Retinal pigment epithelial cell (primary cell): ENCODE results near the gene ALKBH2.

Experiments used
- DNase-seq: peaks from one replicate; pipeline ENCODE4 v3.0.0-alpha.2; 2010; ENCODE audit warnings: low read depth
- H3K4me3 ChIP-seq: 2 replicates; pipeline ENCODE4 v1.5.1; 2011; ENCODE audit warnings: mild to moderate bottlenecking, low read length, control low read depth, moderate library complexity
- TF ChIP-seq, protein P1 (sequence below): conservative IDR thresholded peaks from 2 replicates; pipeline ENCODE4 v1.5.1; 2011; ENCODE audit warnings: low read depth, low read length, control low read depth, inconsistent platforms

ALKBH2 gene

DNA sequence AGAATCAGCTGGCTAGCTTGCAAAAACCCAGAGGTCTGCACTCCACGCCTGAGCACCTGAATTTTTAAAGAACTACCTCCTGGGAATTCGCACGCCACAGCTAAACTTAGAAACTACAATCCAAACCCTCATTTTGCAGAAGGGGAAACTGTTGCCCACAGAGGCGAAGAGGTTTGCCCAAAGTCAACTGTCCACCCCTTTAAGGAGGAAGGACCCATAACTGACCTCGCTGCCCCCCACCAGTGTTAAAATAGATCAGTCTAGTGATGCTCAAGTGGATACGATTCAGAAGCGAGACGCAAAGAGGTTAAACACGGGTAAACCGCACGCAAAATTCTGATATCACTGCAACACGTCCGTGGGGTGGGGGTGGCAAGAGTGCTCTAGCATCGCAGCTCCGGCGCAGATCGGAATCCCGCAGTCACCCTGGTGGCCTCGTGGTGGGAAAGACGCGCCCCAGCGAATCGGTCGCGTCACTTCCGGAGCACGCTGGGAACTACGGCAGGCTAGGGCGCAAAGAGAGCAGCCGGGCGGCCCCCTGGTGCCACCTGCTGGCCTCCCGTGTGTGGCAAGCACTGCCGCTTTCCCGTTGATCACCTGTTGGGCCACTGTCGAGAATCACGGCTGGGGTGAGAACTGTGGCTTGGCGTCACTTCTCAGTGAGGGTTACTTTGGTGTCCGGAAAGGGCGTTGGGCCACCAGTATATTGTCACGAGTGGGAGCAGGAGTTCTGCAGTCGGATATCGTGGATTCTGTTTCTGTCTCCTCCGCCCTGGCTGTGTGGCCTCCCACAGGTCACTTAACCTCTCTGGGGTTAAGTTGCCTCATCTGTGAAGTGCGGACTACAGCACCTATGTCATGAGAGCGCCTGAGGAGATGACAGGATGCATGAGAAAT lies at the start of gene ALKBH2:
Gene ALKBH2, minus strand, starts transcription at position 451 of the 897 bp plus-strand sequence. CDS start 686 bp downstream, outside the sequence.
- H3K4me3 ChIP-seq = peak within 1 kb of the TSS; percentile 59
- TF ChIP-seq, protein P1, sequence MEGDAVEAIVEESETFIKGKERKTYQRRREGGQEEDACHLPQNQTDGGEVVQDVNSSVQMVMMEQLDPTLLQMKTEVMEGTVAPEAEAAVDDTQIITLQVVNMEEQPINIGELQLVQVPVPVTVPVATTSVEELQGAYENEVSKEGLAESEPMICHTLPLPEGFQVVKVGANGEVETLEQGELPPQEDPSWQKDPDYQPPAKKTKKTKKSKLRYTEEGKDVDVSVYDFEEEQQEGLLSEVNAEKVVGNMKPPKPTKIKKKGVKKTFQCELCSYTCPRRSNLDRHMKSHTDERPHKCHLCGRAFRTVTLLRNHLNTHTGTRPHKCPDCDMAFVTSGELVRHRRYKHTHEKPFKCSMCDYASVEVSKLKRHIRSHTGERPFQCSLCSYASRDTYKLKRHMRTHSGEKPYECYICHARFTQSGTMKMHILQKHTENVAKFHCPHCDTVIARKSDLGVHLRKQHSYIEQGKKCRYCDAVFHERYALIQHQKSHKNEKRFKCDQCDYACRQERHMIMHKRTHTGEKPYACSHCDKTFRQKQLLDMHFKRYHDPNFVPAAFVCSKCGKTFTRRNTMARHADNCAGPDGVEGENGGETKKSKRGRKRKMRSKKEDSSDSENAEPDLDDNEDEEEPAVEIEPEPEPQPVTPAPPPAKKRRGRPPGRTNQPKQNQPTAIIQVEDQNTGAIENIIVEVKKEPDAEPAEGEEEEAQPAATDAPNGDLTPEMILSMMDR = peak; percentile 95
- peak; percentile 63 for DNase-seq

DNA sequence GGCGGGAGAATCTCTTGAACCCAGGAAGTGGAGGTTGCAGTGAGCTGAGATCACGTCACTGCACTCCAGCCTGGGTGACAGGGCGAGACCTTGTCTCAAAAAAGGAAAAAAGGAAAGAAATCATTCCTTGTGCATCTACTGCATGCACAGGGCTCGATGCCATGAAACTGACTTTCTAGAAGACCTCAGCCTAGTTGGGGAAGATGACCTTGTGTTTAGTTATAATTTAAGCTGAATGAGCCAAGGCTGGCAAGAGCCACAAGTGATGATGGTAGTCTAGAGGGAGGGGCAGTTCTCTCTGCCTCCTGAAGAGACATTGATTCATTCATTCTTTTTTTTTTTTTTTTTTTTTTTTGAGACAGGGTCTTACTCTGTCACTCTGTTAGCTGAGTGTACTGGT lies 47.3 kb upstream of the ALKBH2 start:
- no peak overlapping the region for H3K4me3 ChIP-seq
- DNase-seq = no peak
- TF ChIP-seq, protein P1 = no peak

DNA sequence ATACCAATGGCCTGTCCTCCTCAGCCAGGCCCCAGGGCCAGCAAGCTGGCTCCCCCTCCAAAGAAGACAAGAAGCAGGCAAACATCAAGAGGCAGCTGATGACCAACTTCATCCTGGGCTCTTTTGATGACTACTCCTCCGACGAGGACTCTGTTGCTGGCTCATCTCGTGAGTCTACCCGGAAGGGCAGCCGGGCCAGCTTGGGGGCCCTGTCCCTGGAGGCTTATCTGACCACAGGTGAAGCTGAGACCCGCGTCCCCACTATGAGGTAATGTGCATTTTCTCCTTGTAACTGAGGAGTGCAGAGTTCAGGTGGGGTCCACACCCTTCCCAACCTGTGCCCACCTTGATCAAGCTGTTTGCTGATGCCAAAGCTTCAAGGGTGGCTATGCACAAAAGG lies 46.5 kb upstream of the ALKBH2 start:
- no peak for DNase-seq
- TF ChIP-seq, protein P1 = no peak
- no peak overlapping the region for H3K4me3 ChIP-seq

DNA sequence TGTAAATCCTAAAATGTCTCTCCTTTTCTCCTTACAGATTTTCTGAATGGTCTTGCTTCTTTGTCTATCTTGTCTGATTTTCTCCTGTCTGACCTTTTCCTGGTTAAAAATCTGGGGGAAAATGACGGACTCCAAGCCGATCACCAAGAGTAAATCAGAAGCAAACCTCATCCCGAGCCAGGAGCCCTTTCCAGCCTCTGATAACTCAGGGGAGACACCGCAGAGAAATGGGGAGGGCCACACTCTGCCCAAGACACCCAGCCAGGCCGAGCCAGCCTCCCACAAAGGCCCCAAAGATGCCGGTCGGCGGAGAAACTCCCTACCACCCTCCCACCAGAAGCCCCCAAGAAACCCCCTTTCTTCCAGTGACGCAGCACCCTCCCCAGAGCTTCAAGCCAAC lies 46.1 kb upstream of the ALKBH2 start:
- DNase-seq = no peak
- TF ChIP-seq, protein P1 = no peak
- H3K4me3 ChIP-seq = no peak overlapping the region

DNA sequence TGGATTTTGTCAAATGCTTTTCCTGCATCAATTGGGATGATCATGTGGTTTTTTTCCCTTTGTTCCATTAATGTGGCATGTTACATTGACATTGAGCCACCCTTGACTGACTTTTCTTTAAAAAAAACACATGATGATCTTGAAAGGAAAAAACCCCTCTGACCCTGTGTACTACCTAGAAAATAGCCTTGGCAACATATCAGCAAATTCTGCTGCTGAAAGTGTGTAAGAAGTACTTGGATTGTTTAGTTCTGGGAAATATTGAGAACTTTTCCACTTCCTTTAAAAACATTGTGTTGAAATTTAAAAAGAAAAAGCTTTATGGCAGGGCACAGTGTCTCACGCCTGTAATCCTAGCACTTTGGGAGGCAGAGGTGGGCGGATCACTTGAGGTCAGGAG lies 43.8 kb upstream of the ALKBH2 start:
- TF ChIP-seq, protein P1 = no peak
- no peak overlapping the region for H3K4me3 ChIP-seq
- DNase-seq = no peak

DNA sequence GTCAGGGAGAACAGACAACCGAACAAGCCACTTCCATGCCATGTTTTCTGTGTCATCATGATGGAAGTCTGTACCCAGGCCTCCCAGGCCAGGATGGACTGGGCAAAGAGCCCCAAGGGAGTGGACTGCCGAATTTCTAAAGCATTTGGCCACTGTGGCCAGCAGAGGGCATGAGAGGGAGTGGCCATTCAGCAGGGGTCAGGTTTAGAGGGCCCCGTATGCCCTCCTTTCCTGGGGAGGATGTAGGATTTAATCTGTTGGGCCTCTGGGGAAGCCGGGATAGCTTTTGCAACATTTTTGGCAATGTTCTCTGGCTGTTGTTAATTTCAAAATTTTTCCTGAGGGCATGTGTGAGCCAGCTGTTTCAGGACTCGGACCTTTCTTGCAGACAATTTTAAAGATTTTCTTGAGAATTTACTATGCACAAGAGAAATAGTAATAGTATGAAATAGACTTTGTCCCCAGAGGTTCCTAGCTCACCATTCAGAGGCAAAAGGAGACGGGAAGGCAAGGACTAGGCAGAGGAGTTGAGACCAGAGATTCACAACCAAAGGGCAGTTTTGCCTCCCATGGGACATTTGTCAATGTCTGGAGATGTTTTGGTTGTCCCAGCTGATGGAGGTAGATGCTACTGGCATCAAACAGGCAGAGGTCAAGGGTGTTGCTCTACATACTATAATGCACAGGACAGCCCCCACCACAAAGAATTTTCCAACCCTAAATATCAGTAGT lies 41.1 kb upstream of the ALKBH2 start:
- TF ChIP-seq, protein P1 = peak; percentile 78
- no peak overlapping the region for H3K4me3 ChIP-seq
- no peak for DNase-seq
